ENCODE results near the gene FGD3. TPM values are rescaled to one million over a fixed set of nuclear protein-coding genes. Genes with fewer than 3 reads are reported as not detected.

FGD3 gene
- total RNA-seq, 1 donor from 2014 or later, result 0.09 TPM

DNA sequence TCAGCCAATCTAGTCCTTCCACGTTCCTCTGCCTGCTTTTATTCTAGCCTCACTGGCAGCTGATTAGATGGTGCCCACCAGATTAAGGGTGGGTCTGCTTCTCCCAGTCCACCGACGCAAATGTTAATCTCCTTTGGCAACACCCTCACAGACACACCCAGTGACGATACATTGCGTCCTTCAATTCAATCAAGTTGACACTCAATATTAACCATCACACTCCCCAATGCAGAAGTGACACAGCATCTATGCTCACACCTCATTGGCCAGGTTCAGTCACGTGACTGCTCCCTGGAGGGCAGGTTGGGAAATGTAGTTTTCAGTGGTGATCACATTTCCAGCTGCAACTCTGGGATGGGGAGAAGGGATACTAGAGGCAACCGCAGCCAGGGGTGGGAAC lies 124.1 kb downstream of the FGD3 start:
- Histone ChIP-seq H2AFZ (ENCODE audit: low read depth, low read length) (no peak overlapping the region), H3K79me2 (ENCODE audit: insufficient read depth, low read length) (no peaks in the 10 kb centered on the region), H3K9ac (ENCODE audit: low read length) (no peak overlapping the region), H3K4me3 (ENCODE audit: insufficient read depth, low read depth, low read length) (no peak overlapping the region), H3K4me2 (ENCODE audit: low read length) (no peak overlapping the region), H3K9me3 (ENCODE audit: insufficient read depth, low read depth, low read length) (no peaks in the 10 kb centered on the region), H4K20me1 (ENCODE audit: insufficient read depth, low read length) (no peaks in the 10 kb centered on the region), H3K36me3 (ENCODE audit: insufficient read depth, low read length) (no peaks in the 10 kb centered on the region), H3K27me3 (ENCODE audit: insufficient read depth, low read length) (no peaks in the 10 kb centered on the region), H3K27ac (ENCODE audit: low read depth, low read length) (no peak overlapping the region), H3K4me1 (ENCODE audit: insufficient read depth, low read length) (peaks cover 7% of the 10 kb centered on the region)
- Mint-ChIP-seq H3K27ac (ENCODE audit: unreplicated experiment) (no peak overlapping the region), H3K4me1 (ENCODE audit: low read depth, unreplicated experiment) (no peaks in the 10 kb centered on the region), H3K27me3 (ENCODE audit: low read depth, unreplicated experiment) (peaks cover 13% of the 10 kb centered on the region), H3K9me3 (ENCODE audit: unreplicated experiment) (no peaks in the 10 kb centered on the region), H3K4me3 (ENCODE audit: unreplicated experiment) (no peak overlapping the region), H3K36me3 (ENCODE audit: low read depth, unreplicated experiment) (peaks cover 3% of the 10 kb centered on the region)
- TF ChIP-seq EZH2 (IDR thresholded peaks at IDR 0.05; ENCODE audit: insufficient read depth, low read length), result no peak
- TF ChIP-seq, protein P1, sequence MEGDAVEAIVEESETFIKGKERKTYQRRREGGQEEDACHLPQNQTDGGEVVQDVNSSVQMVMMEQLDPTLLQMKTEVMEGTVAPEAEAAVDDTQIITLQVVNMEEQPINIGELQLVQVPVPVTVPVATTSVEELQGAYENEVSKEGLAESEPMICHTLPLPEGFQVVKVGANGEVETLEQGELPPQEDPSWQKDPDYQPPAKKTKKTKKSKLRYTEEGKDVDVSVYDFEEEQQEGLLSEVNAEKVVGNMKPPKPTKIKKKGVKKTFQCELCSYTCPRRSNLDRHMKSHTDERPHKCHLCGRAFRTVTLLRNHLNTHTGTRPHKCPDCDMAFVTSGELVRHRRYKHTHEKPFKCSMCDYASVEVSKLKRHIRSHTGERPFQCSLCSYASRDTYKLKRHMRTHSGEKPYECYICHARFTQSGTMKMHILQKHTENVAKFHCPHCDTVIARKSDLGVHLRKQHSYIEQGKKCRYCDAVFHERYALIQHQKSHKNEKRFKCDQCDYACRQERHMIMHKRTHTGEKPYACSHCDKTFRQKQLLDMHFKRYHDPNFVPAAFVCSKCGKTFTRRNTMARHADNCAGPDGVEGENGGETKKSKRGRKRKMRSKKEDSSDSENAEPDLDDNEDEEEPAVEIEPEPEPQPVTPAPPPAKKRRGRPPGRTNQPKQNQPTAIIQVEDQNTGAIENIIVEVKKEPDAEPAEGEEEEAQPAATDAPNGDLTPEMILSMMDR (IDR thresholded peaks at IDR 0.05; ENCODE audit: insufficient read depth, low read depth, low read length), result no peak
- FAIRE-seq, result no peak
- peak; percentile 10 for DNase-seq (ENCODE audit: low read depth)

DNA sequence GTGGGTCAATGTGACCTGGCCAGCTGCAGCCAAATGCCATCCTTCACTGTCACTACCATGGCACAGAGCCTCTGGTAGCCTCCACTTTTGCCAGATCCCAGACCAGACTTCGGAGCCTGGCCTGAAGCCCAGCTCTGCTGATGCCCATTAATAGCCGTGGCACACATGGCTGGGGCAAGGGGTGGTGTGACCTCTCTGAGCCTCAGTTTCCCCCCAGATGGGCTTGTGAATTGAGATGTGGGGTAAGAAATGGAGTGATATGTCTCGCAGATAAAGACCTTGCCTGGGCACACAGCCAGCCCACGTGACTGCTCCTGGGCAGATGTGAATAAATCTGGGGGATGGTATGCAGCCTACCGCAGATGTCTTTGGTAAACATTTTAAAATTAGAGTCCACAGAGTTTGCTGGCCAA lies 125.1 kb downstream of the FGD3 start:
- no peak overlapping the region for H3K4me3 ChIP-seq (ENCODE audit: insufficient read depth, low read depth, low read length)
- H3K4me1 ChIP-seq (ENCODE audit: insufficient read depth, low read length), result peaks cover 7% of the 10 kb centered on the region
- TF ChIP-seq EZH2 (IDR thresholded peaks at IDR 0.05; ENCODE audit: insufficient read depth, low read length), result no peak
- TF ChIP-seq, protein P1 (IDR thresholded peaks at IDR 0.05; ENCODE audit: insufficient read depth, low read depth, low read length), result no peak
- Mint-ChIP-seq H3K36me3 (ENCODE audit: low read depth, unreplicated experiment) (peaks cover 3% of the 10 kb centered on the region), H3K27ac (ENCODE audit: unreplicated experiment) (no peak overlapping the region), H3K27me3 (ENCODE audit: low read depth, unreplicated experiment) (peaks cover 15% of the 10 kb centered on the region), H3K4me1 (ENCODE audit: low read depth, unreplicated experiment) (no peaks in the 10 kb centered on the region), H3K9me3 (ENCODE audit: unreplicated experiment) (no peaks in the 10 kb centered on the region), H3K4me3 (ENCODE audit: unreplicated experiment) (no peak overlapping the region)
- no peak overlapping the region for H2AFZ ChIP-seq (ENCODE audit: low read depth, low read length)
- no peaks in the 10 kb centered on the region for H3K27me3 ChIP-seq (ENCODE audit: insufficient read depth, low read length)
- DNase-seq (ENCODE audit: low read depth), result peak; percentile 58
- no peak overlapping the region for H3K4me2 ChIP-seq (ENCODE audit: low read length)
- H3K27ac ChIP-seq (ENCODE audit: low read depth, low read length), result no peak overlapping the region
- no peak overlapping the region for H3K9ac ChIP-seq (ENCODE audit: low read length)
- no peaks in the 10 kb centered on the region for H3K9me3 ChIP-seq (ENCODE audit: insufficient read depth, low read depth, low read length)
- H4K20me1 ChIP-seq (ENCODE audit: insufficient read depth, low read length), result no peaks in the 10 kb centered on the region
- no peak for FAIRE-seq
- no peaks in the 10 kb centered on the region for H3K79me2 ChIP-seq (ENCODE audit: insufficient read depth, low read length)
- H3K36me3 ChIP-seq (ENCODE audit: insufficient read depth, low read length), result no peaks in the 10 kb centered on the region

DNA sequence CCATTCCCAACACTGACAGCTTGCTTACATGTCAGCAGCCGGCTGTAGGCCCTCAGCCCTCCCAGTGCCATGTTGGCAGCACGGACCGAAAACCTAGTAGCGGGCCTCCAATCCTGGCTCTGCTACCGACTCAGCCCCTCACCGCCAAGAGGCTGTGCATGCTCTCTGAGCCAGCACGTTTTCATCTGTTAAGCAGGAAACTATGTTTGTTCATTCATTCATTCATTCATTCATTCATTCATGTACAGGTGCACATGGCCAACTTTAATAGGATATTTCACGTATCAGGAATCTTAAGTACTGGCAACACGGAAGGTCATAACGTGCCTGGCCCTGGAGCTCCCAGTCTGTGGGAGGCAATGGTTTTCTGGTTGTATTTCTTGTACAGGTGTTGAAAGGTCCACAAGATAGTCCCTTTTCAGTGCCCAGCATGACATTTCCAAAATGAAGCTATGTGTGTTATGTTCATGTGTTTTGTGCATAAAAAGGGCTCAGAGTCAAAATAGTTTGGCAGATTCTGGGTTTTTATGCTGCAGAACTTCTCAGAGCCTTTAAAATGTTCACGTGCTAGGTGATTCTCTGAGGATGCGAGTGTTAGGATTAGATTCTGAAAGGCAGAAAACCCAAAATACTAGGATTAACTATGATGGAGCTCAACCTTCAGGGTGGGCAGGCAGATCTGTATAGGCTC lies 128.9 kb downstream of the FGD3 start:
- no peak overlapping the region for H3K4me3 Mint-ChIP-seq (ENCODE audit: unreplicated experiment)
- Histone ChIP-seq H3K4me2 (ENCODE audit: low read length) (no peak overlapping the region), H3K4me1 (ENCODE audit: insufficient read depth, low read length) (peaks cover 7% of the 10 kb centered on the region), H3K4me3 (ENCODE audit: insufficient read depth, low read depth, low read length) (no peak overlapping the region), H4K20me1 (ENCODE audit: insufficient read depth, low read length) (no peaks in the 10 kb centered on the region), H3K79me2 (ENCODE audit: insufficient read depth, low read length) (no peaks in the 10 kb centered on the region), H3K27ac (ENCODE audit: low read depth, low read length) (no peak overlapping the region), H3K9me3 (ENCODE audit: insufficient read depth, low read depth, low read length) (no peaks in the 10 kb centered on the region), H3K9ac (ENCODE audit: low read length) (no peak overlapping the region), H3K36me3 (ENCODE audit: insufficient read depth, low read length) (no peaks in the 10 kb centered on the region), H3K27me3 (ENCODE audit: insufficient read depth, low read length) (no peaks in the 10 kb centered on the region), H2AFZ (ENCODE audit: low read depth, low read length) (no peak overlapping the region)
- no peak for DNase-seq (ENCODE audit: low read depth)
- H3K27me3 Mint-ChIP-seq (ENCODE audit: low read depth, unreplicated experiment), result peaks cover 9% of the 10 kb centered on the region
- H3K4me1 Mint-ChIP-seq (ENCODE audit: low read depth, unreplicated experiment), result no peaks in the 10 kb centered on the region
- H3K27ac Mint-ChIP-seq (ENCODE audit: unreplicated experiment), result no peak overlapping the region
- no peaks in the 10 kb centered on the region for H3K9me3 Mint-ChIP-seq (ENCODE audit: unreplicated experiment)
- H3K36me3 Mint-ChIP-seq (ENCODE audit: low read depth, unreplicated experiment), result peaks cover 3% of the 10 kb centered on the region
- FAIRE-seq, result no peak
- TF ChIP-seq EZH2 (IDR thresholded peaks at IDR 0.05; ENCODE audit: insufficient read depth, low read length), result no peak
- TF ChIP-seq, protein P1 (IDR thresholded peaks at IDR 0.05; ENCODE audit: insufficient read depth, low read depth, low read length), result no peak

All from astrocyte (in vitro differentiated cells and primary cell).